GM13977 (cell line): ENCODE data around the gene LRRC4C.
"Not testable (repeated sequence)": the region's sequence is repeated elsewhere in the genome, so short reads cannot be mapped to it uniquely, and the experiment has no call there.

ENCODE experiments used
- DNase-seq: peaks from one replicate; pipeline ENCODE4 v3.0.0; 2012; ENCODE audit warnings: low spot score
- CTCF ChIP-seq: IDR thresholded peaks from 2 replicates; pipeline ENCODE4 v1.5.1; 2012; ENCODE audit warnings: mild to moderate bottlenecking, control low read depth; ENCODE audit not compliant: insufficient read depth; ENCODE audit errors: extremely low read depth, missing control alignments
- in situ Hi-C: fragments of 300-500 bp; cut with MboI; formaldehyde crosslinking; loops from one replicate; pipeline ENCODE4 v1.12.0; 2022; ENCODE audit warnings: low sequenced_read_pairs, low pct_unique_long_range_greater_than_20kb, mixed read lengths, inconsistent platforms; ENCODE audit not compliant: unreplicated experiment

LRRC4C gene

DNA sequence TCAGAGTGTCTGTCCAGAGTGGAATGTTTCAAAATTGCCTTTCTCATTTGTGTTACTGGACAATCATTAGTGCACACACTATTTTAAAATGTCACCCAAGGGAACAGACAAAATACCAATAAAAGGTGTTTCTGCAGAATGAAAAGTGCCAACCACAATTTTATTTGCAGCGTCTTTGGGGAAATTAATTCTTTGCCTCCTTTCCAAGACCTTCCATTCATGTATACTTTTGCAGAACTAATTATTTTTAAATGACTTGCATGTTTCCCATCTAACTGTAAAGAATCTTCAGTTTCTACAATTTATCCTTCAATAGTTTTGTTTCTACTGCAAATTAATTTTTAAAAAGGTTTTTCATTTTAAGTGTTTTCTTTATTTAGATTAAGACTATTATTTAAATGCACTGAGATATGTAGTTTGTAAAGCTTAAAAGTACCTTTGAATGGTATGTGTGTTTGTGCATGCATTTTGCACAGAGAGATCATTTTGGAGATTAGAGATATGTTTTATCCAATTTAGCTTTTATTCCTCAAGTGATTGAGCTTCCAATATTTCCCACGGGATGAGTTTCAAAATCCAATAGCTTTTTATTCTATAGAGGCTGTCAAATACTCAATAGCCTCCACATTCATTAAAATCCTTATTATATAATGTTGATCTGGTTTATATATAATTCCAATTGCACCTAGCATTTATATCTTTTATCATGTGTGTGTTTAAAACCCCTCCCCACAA lies 1235.7 kb downstream of the LRRC4C start:
- no peak for DNase-seq
- no peak for TF ChIP-seq CTCF
- in situ Hi-C loops: no loop called here

- in situ Hi-C loops: no loop called here
- TF ChIP-seq CTCF: no peak
- no peak for DNase-seq
Observed at GRCh38 chr11:40219401-40219800, 1240.1 kb downstream of the LRRC4C start.

GRCh38 chr11:40215556-40215955 lies 1243.9 kb downstream of the LRRC4C start:
- TF ChIP-seq CTCF: no peak
- DNase-seq: no peak
- in situ Hi-C loops: no loop called here

DNA sequence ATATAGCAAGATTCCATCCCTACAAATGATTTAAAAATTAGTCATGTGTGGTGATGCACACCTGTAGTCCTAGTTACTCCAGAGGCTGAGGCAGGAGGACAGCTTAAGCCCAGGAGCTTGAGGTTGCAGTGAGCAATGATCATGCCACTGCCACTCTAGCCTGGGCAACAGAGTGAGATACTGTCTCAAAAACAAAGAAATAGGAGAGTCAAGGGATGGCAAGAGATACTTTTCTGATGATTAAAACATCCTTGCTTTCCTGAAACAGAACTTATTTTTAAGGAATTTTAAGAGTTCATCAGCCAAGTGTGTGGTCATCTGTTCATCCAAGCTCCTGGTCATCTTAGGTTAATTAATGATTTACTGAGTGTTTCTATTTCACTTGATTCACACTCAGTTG lies 1252.0 kb downstream of the LRRC4C start:
- no peak for TF ChIP-seq CTCF
- in situ Hi-C loops: no loop called here
- no peak for DNase-seq

DNA sequence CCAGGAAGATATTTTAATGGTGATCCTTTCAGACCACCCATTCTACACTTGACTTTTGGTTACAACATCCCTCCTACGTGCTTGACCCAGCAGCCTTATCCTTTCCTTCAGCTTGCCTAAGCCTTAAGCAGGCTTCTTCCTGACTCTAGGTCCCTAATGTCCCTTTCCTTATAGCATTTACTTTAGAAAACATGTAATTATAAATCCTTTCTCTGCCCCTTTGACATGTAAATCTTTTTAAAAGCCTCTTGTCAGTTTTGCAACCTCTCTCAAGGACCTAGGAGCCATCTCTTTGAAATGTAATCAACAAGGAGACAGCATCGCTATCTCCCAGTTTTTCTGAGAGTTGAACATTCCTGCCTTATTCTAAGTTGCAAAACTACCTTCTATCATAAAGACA lies 1255.2 kb downstream of the LRRC4C start:
- no peak for DNase-seq
- in situ Hi-C loops: no loop called here
- TF ChIP-seq CTCF: no peak

- no peak for TF ChIP-seq CTCF
- DNase-seq: no peak
- in situ Hi-C loops: no loop called here
Observed at GRCh38 chr11:40203606-40204005, 1255.8 kb downstream of the LRRC4C start.

- DNase-seq: no peak
- in situ Hi-C loops: no loop called here
- TF ChIP-seq CTCF: no peak
Observed at GRCh38 chr11:40202589-40203270, 1256.7 kb downstream of the LRRC4C start.

- in situ Hi-C loops, DNase-seq: not testable (repeated sequence)
Observed at GRCh38 chr11:40192590-40192989, 1266.9 kb downstream of the LRRC4C start.
